ENCODE results near the gene GPHA2. TPM values are rescaled to one million over a fixed set of nuclear protein-coding genes. Genes with fewer than 3 reads are reported as not detected.

Gene GPHA2
- total and polyA plus RNA-seq, 10 of the 15 experiments (the other 5 are each of a cell fraction or from before 2014, with no cell fraction given), result not detected

- TF ChIP-seq SUPT20H (IDR thresholded peaks at IDR 0.05; ENCODE audit: borderline replicate concordance, control insufficient read depth, low read depth, low read length) (no peak), ZNF207 (IDR thresholded peaks at IDR 0.05; ENCODE audit: borderline replicate concordance) (peak; percentile 22; the same call in 1 of the 2 replicates), MYB (IDR thresholded peaks at IDR 0.05; ENCODE audit: borderline replicate concordance, low read depth, low read length) (no peak), PAX8 (IDR thresholded peaks at IDR 0.05) (no peak), KAT2A (conservative IDR thresholded peaks at IDR 0.05; ENCODE audit: control insufficient read depth, low read depth, low read length) (no peak), TBL1XR1 (IDR thresholded peaks at IDR 0.05; ENCODE audit: low read depth, low read length) (no peak), SMARCA5 (IDR thresholded peaks at IDR 0.05) (peak; percentile 88), SUZ12 (IDR thresholded peaks at IDR 0.05; ENCODE audit: unreplicated experiment) (no peak), RAD21 (IDR thresholded peaks at IDR 0.05; ENCODE audit: insufficient read depth, low read depth, low read length) (no peak), ZNF384 (IDR thresholded peaks at IDR 0.05; ENCODE audit: borderline replicate concordance, low read depth, low read length) (no peak), SREBF2 (IDR thresholded peaks at IDR 0.05; ENCODE audit: low read length) (peak; percentile 86), ZBTB11 (CRISPR knock-in tag; IDR thresholded peaks at IDR 0.05) (no peak), JUND (IDR thresholded peaks at IDR 0.05; ENCODE audit: low read depth, low read length) (no peak), PBX3 (IDR thresholded peaks at IDR 0.05; ENCODE audit: insufficient replicate concordance, low read depth, low read length) (peak; percentile 41), POLR2A (IDR thresholded peaks at IDR 0.05; ENCODE audit: low read depth, low read length) (peak; percentile 86), IKZF2 (IDR thresholded peaks at IDR 0.05) (no peak), POLR2AphosphoS5 (IDR thresholded peaks at IDR 0.05; ENCODE audit: low read length) (peak; percentile 85), E2F4 (IDR thresholded peaks at IDR 0.05; ENCODE audit: low read depth, low read length) (no peak), IKZF1 (conservative IDR thresholded peaks at IDR 0.05) (peak; percentile 66)
- TF ChIP-seq, protein P1, sequence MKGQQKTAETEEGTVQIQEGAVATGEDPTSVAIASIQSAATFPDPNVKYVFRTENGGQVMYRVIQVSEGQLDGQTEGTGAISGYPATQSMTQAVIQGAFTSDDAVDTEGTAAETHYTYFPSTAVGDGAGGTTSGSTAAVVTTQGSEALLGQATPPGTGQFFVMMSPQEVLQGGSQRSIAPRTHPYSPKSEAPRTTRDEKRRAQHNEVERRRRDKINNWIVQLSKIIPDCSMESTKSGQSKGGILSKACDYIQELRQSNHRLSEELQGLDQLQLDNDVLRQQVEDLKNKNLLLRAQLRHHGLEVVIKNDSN (IDR thresholded peaks at IDR 0.05; ENCODE audit: borderline replicate concordance, extremely low read length, insufficient read depth, low read depth, low read length), result no peak
These were observed 18.7 kb downstream of the GPHA2 start, which contains the start of gene ATG2A (continued) for GRCh38 chr11:64916775-64917662.

All from GM12878 (cell line).